MCF 10A (cell line): Measurements from ENCODE around the gene LMAN2. TPM values are rescaled to one million over a fixed set of nuclear protein-coding genes. Genes with fewer than 3 reads are reported as not detected.
A peak's percentile ranks its signal among the peaks of the same experiment; 100 is the strongest.
"Not testable (repeated sequence)": the region's sequence is repeated elsewhere in the genome, so short reads cannot be mapped to it uniquely, and the experiment has no call there.

Experiments used
- BruUV-seq: library from RNA; stranded (reverse); fragments of 400-500 nt; replicated peaks from 2 replicates; lab custom pipeline; 2021; lab: Mats Ljungman, UMichigan
- CTCF ChIA-PET: fragments of 300-600 bp; sonication (Branson Sonifier 250); formaldehyde crosslinking; extraction: SDS; loops from one replicate; lab custom pipeline; 2021; ENCODE audit warnings: antibody characterized with exemption, inconsistent platforms; lab: Yijun Ruan, JAX
- POLR2A ChIA-PET: fragments of 300-600, 350-650 bp; sonication (Branson Sonifier 250); formaldehyde crosslinking; extraction: SDS; loops from one replicate; lab custom pipeline; 2020; ENCODE audit warnings: antibody characterized with exemption, inconsistent platforms; lab: Yijun Ruan, JAX
- DNase-seq: peaks from one replicate; pipeline ENCODE4 v3.0.0-alpha.2; 2018; ENCODE audit not compliant: unreplicated experiment
- H3K27ac Mint-ChIP-seq: one replicate; pipeline ENCODE4 v1.8.0; 2022; ENCODE audit warnings: mild to moderate bottlenecking, low read depth, mixed read lengths; ENCODE audit not compliant: unreplicated experiment
- H3K27me3 Mint-ChIP-seq: one replicate; pipeline ENCODE4 v1.8.0; 2022; ENCODE audit warnings: mixed read lengths; ENCODE audit not compliant: insufficient read depth, unreplicated experiment
- H3K36me3 Mint-ChIP-seq: one replicate; pipeline ENCODE4 v1.8.0; 2022; ENCODE audit warnings: mild to moderate bottlenecking, moderate library complexity, mixed read lengths; ENCODE audit not compliant: insufficient read depth, unreplicated experiment
- H3K4me1 Mint-ChIP-seq: one replicate; pipeline ENCODE4 v1.8.0; 2022; ENCODE audit warnings: mixed read lengths; ENCODE audit not compliant: insufficient read depth, unreplicated experiment
- H3K4me3 Mint-ChIP-seq: one replicate; pipeline ENCODE4 v1.8.0; 2022; ENCODE audit warnings: mild to moderate bottlenecking, moderate library complexity, mixed read lengths; ENCODE audit not compliant: unreplicated experiment
- H3K9me3 Mint-ChIP-seq: one replicate; pipeline ENCODE4 v1.8.0; 2022; ENCODE audit warnings: mixed read lengths; ENCODE audit not compliant: unreplicated experiment
- CTCF ChIP-seq: fragments of 200-600 bp; IDR thresholded peaks from one replicate; pipeline ENCODE4 v1.8.0; 2022; ENCODE audit warnings: antibody characterized with exemption, mild to moderate bottlenecking; ENCODE audit not compliant: unreplicated experiment
- intact Hi-C: fragments of 100-400 bp; cut with micrococcal nuclease; formaldehyde crosslinking; loops from 2 replicates; pipeline ENCODE4 v1.14.1; 2022
- total RNA-seq: library from RNA; stranded (reverse); gene quantifications from 2 replicates; pipeline ENCODE4 v1.2.3, GENCODE V29; 2022

Gene LMAN2
- total RNA-seq, 1 experiment from 2014 or later, result 221 TPM

- no peak for DNase-seq
- intact Hi-C loops, result no loop called here
- no TSS peak for BruUV-seq
- ChIA-PET CTCF (interaction anchor here (0.6 to 0.8 kb wide), 2 partner anchors 13 to 26 kb away, joined by 3 read pairs; no protein-coding TSS in a partner anchor), POLR2A (interaction anchor here (0.6 kb wide), 1 partner anchor 31 kb away, joined by 3 read pairs; no protein-coding TSS in a partner anchor)
- H3K4me3 Mint-ChIP-seq, result no peak overlapping the region
- peaks cover 68% of the 10 kb centered on the region for H3K36me3 Mint-ChIP-seq
- H3K27me3 Mint-ChIP-seq, result no peaks in the 10 kb centered on the region
- TF ChIP-seq CTCF, result no peak
- no peak overlapping the region for H3K27ac Mint-ChIP-seq
- peaks cover 23% of the 10 kb centered on the region for H3K4me1 Mint-ChIP-seq
- H3K9me3 Mint-ChIP-seq, result no peaks in the 10 kb centered on the region
Measured at GRCh38 chr5:177343777-177344176, 7.7 kb downstream of the LMAN2 start.

GRCh38 chr5:177343000-177343399, 8.5 kb downstream of the LMAN2 start:
- DNase-seq, intact Hi-C loops, H3K27me3 Mint-ChIP-seq, POLR2A ChIA-PET, H3K4me3 Mint-ChIP-seq, H3K27ac Mint-ChIP-seq, BruUV-seq, H3K9me3 Mint-ChIP-seq: not testable (repeated sequence)
- H3K36me3 Mint-ChIP-seq, result peaks cover 68% of the 10 kb centered on the region
- CTCF ChIA-PET, result interaction anchor here (1.3 kb wide), 1 partner anchor 28 kb away, joined by 10 read pairs; no protein-coding TSS in a partner anchor
- H3K4me1 Mint-ChIP-seq, result peaks cover 23% of the 10 kb centered on the region

GRCh38 chr5:177339107-177339638, 12.3 kb downstream of the LMAN2 start:
- peak overlapping the region; percentile 36 for H3K27ac Mint-ChIP-seq
- intact Hi-C loops, result no loop called here
- no peak for TF ChIP-seq CTCF
- H3K4me3 Mint-ChIP-seq, result no peak overlapping the region
- H3K4me1 Mint-ChIP-seq, result peaks cover 13% of the 10 kb centered on the region
- BruUV-seq, result no TSS peak
- POLR2A ChIA-PET, result interaction anchor here (0.6 kb wide), 1 partner anchor 441 kb away, joined by 3 read pairs; no protein-coding TSS in a partner anchor
- H3K9me3 Mint-ChIP-seq, result no peaks in the 10 kb centered on the region
- H3K36me3 Mint-ChIP-seq, result peaks cover 65% of the 10 kb centered on the region
- no peaks in the 10 kb centered on the region for H3K27me3 Mint-ChIP-seq
- CTCF ChIA-PET, result interaction anchor here (0.6 to 1.4 kb wide), 3 partner anchors 11 to 52 kb away, joined by 3 read pairs; no protein-coding TSS in a partner anchor
- no peak for DNase-seq

- no peak for TF ChIP-seq CTCF
- no peaks in the 10 kb centered on the region for H3K9me3 Mint-ChIP-seq
- no TSS peak for BruUV-seq
- H3K27me3 Mint-ChIP-seq, result no peaks in the 10 kb centered on the region
- ChIA-PET POLR2A (interaction anchor here (0.6 kb wide), 1 partner anchor 441 kb away, joined by 3 read pairs; no protein-coding TSS in a partner anchor), CTCF (interaction anchor here (0.6 to 1.4 kb wide), 4 partner anchors 10 to 52 kb away, joined by 3 read pairs; no protein-coding TSS in a partner anchor)
- intact Hi-C loops, result no loop called here
- H3K4me3 Mint-ChIP-seq, result no peak overlapping the region
- H3K27ac Mint-ChIP-seq, result peak overlapping the region; percentile 36
- H3K36me3 Mint-ChIP-seq, result peaks cover 72% of the 10 kb centered on the region
- H3K4me1 Mint-ChIP-seq, result peaks cover 10% of the 10 kb centered on the region
- DNase-seq, result no peak
Measured at GRCh38 chr5:177338251-177339106, 13.0 kb downstream of the LMAN2 start.
